AG04449 (cell line): Measurements from ENCODE around the gene SPAG17.

ENCODE experiments used
- CTCF ChIA-PET: fragments of 350-600 bp; formaldehyde crosslinking; extraction: SDS; loops from one replicate; lab custom pipeline; 2021; ENCODE audit warnings: antibody characterized with exemption; lab: Yijun Ruan, JAX
- POLR2A ChIA-PET: fragments of 400-600, 350-600 bp; formaldehyde crosslinking; extraction: SDS; loops from one replicate; lab custom pipeline; 2020; ENCODE audit warnings: antibody characterized with exemption, inconsistent platforms; lab: Yijun Ruan, JAX
- DNase-seq: peaks from one replicate; pipeline ENCODE4 v3.0.0-alpha.2; 2010; ENCODE audit warnings: low read depth, low spot score
- H3K4me3 ChIP-seq: 2 replicates; pipeline ENCODE4 v1.5.1; 2011; ENCODE audit warnings: low read depth, mild to moderate bottlenecking, control low read depth, low read length
- TF ChIP-seq, protein P1 (sequence below): IDR thresholded peaks from one replicate; pipeline ENCODE4 v1.5.1; 2011; ENCODE audit warnings: mild to moderate bottlenecking, moderate library complexity, low read length, control low read depth, inconsistent platforms; ENCODE audit not compliant: insufficient read depth; ENCODE audit errors: missing control alignments

The SPAG17 gene

DNA sequence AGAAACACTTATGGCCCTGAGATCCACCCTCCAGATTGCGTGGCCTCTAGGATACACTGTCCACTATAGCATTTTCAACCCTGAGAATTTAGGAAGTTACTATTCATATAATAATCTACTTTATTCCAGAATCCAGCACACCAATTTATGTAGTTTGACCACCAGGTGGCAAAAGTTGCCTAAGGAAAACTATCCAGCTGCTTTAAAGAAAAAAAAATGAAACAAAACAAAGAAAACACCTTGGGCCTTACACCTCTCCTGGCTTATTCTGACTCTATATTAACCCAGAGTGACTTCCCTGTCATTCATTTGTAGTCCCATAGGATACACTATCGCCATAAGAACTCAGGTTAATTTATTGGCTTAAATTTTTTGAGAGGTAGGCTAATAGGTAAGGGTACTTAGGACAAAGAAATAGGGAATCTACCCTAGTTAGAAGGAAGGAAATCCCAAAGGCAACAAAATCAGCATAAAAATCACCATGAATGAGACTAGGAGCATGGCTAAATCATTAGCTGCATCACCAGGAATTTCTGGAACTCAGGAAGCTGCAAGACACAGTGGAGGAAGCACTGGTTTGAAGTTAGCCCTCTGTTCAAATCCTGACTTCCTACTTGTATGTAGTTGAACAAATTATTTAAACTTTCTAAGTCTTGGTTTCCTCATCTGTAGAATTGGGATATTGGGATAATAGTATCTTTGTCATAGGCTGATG, 107.5 kb downstream of the SPAG17 start:
- no peak overlapping the region for H3K4me3 ChIP-seq
- TF ChIP-seq, protein P1, sequence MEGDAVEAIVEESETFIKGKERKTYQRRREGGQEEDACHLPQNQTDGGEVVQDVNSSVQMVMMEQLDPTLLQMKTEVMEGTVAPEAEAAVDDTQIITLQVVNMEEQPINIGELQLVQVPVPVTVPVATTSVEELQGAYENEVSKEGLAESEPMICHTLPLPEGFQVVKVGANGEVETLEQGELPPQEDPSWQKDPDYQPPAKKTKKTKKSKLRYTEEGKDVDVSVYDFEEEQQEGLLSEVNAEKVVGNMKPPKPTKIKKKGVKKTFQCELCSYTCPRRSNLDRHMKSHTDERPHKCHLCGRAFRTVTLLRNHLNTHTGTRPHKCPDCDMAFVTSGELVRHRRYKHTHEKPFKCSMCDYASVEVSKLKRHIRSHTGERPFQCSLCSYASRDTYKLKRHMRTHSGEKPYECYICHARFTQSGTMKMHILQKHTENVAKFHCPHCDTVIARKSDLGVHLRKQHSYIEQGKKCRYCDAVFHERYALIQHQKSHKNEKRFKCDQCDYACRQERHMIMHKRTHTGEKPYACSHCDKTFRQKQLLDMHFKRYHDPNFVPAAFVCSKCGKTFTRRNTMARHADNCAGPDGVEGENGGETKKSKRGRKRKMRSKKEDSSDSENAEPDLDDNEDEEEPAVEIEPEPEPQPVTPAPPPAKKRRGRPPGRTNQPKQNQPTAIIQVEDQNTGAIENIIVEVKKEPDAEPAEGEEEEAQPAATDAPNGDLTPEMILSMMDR = peak; percentile 15
- no peak for DNase-seq
- POLR2A ChIA-PET = no interaction called here
- CTCF ChIA-PET = interaction anchor here (0.7 to 2.5 kb wide), 16 partner anchors 9 to 974 kb away, joined by 3 to 11 read pairs (median 3); no protein-coding TSS in a partner anchor

DNA sequence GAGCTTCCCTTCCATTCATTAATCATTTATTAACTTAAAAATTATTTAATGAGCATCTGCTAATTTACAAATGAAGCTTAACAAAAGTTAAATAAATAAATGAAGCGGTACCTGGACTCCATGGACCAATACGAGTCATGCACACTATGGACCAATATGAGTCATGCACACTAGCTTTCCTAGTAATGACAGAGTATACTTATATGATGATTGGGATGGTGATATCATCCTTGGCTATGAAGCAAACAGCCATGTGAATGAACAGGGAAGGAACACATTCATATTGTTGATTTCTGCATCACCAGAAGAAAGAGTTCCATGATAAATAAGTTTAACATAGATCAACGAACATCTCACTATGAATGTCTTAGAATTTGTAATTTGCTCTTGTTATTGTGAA, 109.9 kb downstream of the SPAG17 start:
- POLR2A ChIA-PET = no interaction called here
- CTCF ChIA-PET = interaction anchor here (1.7 kb wide), 1 partner anchor 1292 kb away, joined by 4 read pairs; no protein-coding TSS in a partner anchor
- no peak overlapping the region for H3K4me3 ChIP-seq
- DNase-seq = no peak
- TF ChIP-seq, protein P1 = no peak

DNA sequence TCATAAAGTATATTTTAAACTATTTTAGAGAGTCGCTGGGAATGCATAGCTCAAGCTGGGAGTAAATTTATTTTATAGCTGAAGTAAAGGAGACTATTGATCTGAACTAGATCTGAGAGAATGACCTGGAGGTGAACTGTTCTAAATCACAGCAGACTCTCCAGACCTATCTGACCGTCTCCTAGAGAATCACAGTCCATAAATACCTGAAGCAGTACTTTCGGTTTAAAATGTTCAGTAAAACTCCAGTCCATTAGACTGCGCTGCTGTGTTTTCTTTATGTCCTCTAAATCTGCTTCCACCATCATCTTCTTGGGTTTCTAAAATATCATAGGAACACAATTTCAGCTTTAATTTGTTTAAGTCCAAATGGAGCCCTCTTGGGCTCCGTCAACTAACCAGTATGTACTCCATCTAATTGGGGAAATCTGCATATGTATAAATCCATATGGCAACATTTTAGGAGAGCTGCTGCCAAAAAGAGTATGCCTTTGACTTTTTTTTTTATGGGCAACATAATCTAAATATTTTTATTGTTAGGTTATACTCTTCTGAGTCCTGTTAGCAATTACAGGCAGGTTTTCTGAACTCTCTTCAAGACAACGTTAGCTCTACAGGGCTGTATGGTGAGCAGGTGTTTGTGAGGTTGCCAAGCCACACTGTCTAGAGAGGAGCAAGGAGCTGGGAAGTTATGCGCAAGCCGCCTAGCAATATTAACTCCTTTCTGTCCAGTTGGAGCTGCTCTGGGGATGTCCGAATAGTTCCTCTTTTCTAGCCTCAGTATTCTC, 111.2 kb downstream of the SPAG17 start:
- no peak for DNase-seq
- H3K4me3 ChIP-seq = no peak overlapping the region
- ChIA-PET CTCF (interaction anchor here (1.0 to 1.9 kb wide), 3 partner anchors 8 to 1293 kb away, joined by 3 to 8 read pairs (median 4); no protein-coding TSS in a partner anchor), POLR2A (no interaction called here)
- TF ChIP-seq, protein P1 = no peak

DNA sequence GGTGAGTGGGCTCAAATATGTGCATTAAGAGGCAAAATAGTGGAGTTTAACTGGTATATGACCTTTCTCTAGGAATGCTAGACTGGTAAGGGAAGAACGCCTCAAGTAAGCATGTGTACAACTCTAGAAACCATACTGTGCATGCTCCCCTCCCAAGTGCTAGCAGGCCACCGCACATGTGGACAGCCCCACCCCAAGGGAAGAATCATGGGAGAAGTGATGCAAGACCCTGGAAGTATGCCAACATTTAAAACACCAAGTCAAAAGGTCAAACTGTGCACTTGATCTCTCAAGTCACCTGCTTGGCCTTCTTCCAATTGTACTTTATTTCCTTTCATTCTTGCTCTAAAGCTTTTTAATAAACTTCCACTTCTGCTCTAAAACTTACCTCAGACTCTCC, 135.0 kb downstream of the SPAG17 start:
- TF ChIP-seq, protein P1 = no peak
- no peak overlapping the region for H3K4me3 ChIP-seq
- ChIA-PET POLR2A (no interaction called here), CTCF (no interaction called here)
- no peak for DNase-seq

DNA sequence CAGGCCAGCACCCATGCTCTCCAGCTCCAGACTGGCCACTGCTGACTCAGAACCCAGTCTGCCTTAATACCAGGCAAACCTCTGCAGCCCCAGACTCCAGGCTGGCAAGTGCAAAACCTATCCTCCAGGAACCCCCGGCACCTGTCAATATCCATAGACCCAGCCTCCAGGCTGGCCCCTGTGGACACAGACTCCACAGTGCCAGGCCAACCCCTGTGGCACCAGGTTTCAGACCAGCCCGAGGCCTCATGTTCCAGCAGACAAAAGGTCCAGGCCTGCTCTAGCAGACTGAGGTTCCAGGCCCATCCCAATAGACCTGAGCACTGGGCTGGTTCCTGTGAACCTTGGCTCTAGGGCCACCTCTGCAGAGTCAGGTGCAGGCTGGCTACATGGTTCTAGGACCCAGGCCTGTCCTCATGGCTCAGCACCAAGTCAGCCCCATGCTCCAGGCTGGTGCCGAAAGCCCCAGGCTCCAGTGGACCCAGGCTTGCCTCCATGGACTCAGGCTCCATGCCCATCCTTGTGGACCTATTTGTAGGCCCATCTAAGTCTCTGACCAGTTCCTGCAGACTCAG, 137.3 kb downstream of the SPAG17 start:
- CTCF ChIA-PET = no interaction called here
- TF ChIP-seq, protein P1 = no peak
- no peak for DNase-seq
- POLR2A ChIA-PET = no interaction called here
- H3K4me3 ChIP-seq = no peak overlapping the region
